GM19238 (cell line): Measurements from ENCODE around the gene OTUB2.

Experiments
- DNase-seq: peaks from one replicate; pipeline ENCODE4 v3.0.0; 2011; ENCODE audit warnings: low spot score; ENCODE audit not compliant: insufficient read length

Gene OTUB2

GRCh38 chr14:94026173-94026888, at the start of gene OTUB2:
TSS of gene OTUB2 (plus strand) at chr14:94026340. CDS start at chr14:94026538, 198 bp downstream.
- peak; percentile 99 for DNase-seq

GRCh38 chr14:93976477-93977057, 49.6 kb upstream of the OTUB2 start, which contains the start of gene ASB2:
TSS of gene ASB2 (minus strand) at chr14:93976570. CDS start at chr14:93964539, 12,031 bp downstream.
- no peak for DNase-seq

GRCh38 chr14:93977171-93977570, 49.0 kb upstream of the OTUB2 start:
- DNase-seq, result no peak

GRCh38 chr14:93977790-93978581, 48.2 kb upstream of the OTUB2 start:
- DNase-seq, result peak; percentile 70

- DNase-seq, result no peak
Measured at GRCh38 chr14:93978735-93979134, 47.4 kb upstream of the OTUB2 start.

- DNase-seq, result no peak
Measured at GRCh38 chr14:93980456-93981201, 45.5 kb upstream of the OTUB2 start.

GRCh38 chr14:93981316-93982229, 44.6 kb upstream of the OTUB2 start:
- no peak for DNase-seq

GRCh38 chr14:93982230-93983007, 43.7 kb upstream of the OTUB2 start:
- DNase-seq, result no peak

- no peak for DNase-seq
Measured at GRCh38 chr14:93984070-93984469, 42.1 kb upstream of the OTUB2 start.

GRCh38 chr14:93984987-93985410, 41.1 kb upstream of the OTUB2 start:
- DNase-seq, result no peak

GRCh38 chr14:93986955-93987354, 39.2 kb upstream of the OTUB2 start:
- no peak for DNase-seq

- DNase-seq, result no peak
Measured at GRCh38 chr14:93987376-93987775, 38.8 kb upstream of the OTUB2 start.

GRCh38 chr14:93987815-93988476, 38.2 kb upstream of the OTUB2 start:
- no peak for DNase-seq

GRCh38 chr14:93989939-93990338, 36.2 kb upstream of the OTUB2 start:
- DNase-seq, result no peak

GRCh38 chr14:93991212-93991611, 34.9 kb upstream of the OTUB2 start:
- no peak for DNase-seq

GRCh38 chr14:93991649-93992048, 34.5 kb upstream of the OTUB2 start:
- DNase-seq, result no peak

- DNase-seq, result no peak
Measured at GRCh38 chr14:93993382-93993781, 32.8 kb upstream of the OTUB2 start.

GRCh38 chr14:93994919-93995682, 31.0 kb upstream of the OTUB2 start:
- DNase-seq, result no peak
